ENCODE data around the gene YPEL1. TPM values are rescaled to one million over a fixed set of nuclear protein-coding genes. Genes with fewer than 3 reads are reported as not detected.
A peak's percentile ranks its signal among the peaks of the same experiment; 100 is the strongest.
"Not testable (repeated sequence)": the region's sequence is repeated elsewhere in the genome, so short reads cannot be mapped to it uniquely, and the experiment has no call there.

YPEL1 gene
- total RNA-seq, 2 experiments from 2014 or later, result 8.9 to 11.0 TPM

DNA sequence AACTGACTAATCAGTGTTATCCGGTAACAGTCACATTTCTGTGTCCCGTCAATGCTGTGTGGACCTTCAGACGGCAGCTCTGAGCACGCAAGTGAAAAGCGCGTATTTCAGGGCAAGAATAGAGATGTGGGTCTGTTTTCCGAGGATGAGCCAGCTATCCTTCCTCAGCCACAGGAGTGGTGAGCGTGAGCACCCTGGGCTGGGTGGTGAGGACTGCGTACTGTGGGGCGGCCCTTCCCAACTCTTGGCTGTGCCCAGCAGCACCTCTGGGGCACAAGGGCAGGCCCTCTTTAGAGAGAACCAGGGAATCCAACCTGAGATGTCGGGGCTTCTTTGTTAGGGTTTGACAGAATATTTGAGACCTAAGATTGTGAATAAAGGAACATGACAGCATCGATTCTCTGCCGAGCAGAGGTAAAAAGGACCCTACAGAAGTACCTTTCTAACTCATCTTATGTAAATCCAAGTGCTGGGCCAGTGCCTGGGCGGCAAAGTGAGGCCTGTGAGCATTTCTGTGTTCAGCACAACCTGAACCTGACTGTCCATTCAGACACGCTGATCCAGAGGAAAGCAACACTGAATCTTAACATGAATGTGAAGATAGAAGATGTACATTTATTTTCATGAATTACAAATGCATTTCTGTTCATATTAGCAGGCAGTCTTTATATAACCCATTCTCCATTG lies 26.5 kb upstream of the YPEL1 start:
- Mint-ChIP-seq H3K9me3 (no peaks in the 10 kb centered on the region), H3K4me3 (no peak overlapping the region), H3K27me3 (no peaks in the 10 kb centered on the region), H3K27ac (no peak overlapping the region), H3K36me3 (ENCODE audit: low read depth) (peaks cover 60% of the 10 kb centered on the region), H3K4me1 (peaks cover 57% of the 10 kb centered on the region)
- POLR2A ChIA-PET, result no interaction called here
- no peak for DNase-seq
- CTCF ChIA-PET, result interaction anchor here (0.7 to 1.8 kb wide), 4 partner anchors 26 to 100 kb away, joined by 3 to 5 read pairs (median 4); partner anchors contain the start of gene YPEL1

DNA sequence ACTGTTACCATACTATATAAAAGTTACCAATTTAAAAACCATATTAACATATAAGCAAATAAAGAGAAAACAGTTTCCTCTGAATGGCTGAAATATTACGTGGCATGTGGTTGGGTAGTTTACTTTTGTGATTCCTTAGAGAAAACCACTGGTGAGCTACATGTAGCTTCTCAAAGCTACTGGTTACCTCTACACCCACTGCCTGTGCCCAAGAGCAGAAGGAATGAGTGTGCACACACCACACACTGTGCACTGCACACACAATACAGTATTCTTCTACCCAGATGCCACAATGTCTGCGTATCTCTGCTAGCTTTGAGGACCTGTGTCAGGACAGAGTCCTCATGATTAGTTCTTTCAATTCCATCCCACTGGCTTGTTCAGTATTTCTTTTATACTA lies 25.5 kb upstream of the YPEL1 start:
- CTCF ChIA-PET, result interaction anchor here (1.1 to 1.5 kb wide), 3 partner anchors 10 to 101 kb away, joined by 3 to 6 read pairs (median 3); partner anchors contain the start of gene YPEL1

DNA sequence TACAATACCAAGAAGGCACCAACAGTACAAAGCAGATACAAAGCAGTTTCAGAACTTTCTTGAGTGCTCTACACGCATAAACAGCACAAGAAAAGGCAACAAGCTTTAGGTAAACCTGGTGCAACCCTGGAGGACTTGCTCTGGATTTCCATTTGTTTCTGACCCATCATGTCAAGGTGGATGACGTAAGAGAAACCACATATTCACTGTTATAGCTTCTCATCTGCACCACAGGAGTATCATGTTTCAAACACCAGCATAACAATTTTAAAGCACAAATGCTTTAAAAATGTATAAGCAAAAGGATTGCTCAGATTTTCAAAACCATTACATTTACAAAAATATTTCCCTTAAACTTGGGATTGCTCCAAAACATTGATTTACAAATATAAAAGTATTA lies 25.0 kb upstream of the YPEL1 start:
- DNase-seq, result no peak
- Mint-ChIP-seq H3K9me3 (no peaks in the 10 kb centered on the region), H3K4me1 (peaks cover 45% of the 10 kb centered on the region), H3K27ac (no peak overlapping the region), H3K4me3 (no peak overlapping the region), H3K27me3 (no peaks in the 10 kb centered on the region), H3K36me3 (ENCODE audit: low read depth) (peaks cover 51% of the 10 kb centered on the region)
- POLR2A ChIA-PET, result no interaction called here
- CTCF ChIA-PET, result interaction anchor here (1.1 to 1.5 kb wide), 2 partner anchors 10 to 101 kb away, joined by 3 to 6 read pairs; no protein-coding TSS in a partner anchor

More for the DNA sequence above, 25.5 kb upstream of the YPEL1 start:
- no peak overlapping the region for H3K4me3 Mint-ChIP-seq
- peaks cover 47% of the 10 kb centered on the region for H3K4me1 Mint-ChIP-seq
- peaks cover 53% of the 10 kb centered on the region for H3K36me3 Mint-ChIP-seq (ENCODE audit: low read depth)
- POLR2A ChIA-PET, result no interaction called here
- H3K27me3 Mint-ChIP-seq, result no peaks in the 10 kb centered on the region
- DNase-seq, result no peak
- H3K9me3 Mint-ChIP-seq, result no peaks in the 10 kb centered on the region
- H3K27ac Mint-ChIP-seq, result no peak overlapping the region

DNA sequence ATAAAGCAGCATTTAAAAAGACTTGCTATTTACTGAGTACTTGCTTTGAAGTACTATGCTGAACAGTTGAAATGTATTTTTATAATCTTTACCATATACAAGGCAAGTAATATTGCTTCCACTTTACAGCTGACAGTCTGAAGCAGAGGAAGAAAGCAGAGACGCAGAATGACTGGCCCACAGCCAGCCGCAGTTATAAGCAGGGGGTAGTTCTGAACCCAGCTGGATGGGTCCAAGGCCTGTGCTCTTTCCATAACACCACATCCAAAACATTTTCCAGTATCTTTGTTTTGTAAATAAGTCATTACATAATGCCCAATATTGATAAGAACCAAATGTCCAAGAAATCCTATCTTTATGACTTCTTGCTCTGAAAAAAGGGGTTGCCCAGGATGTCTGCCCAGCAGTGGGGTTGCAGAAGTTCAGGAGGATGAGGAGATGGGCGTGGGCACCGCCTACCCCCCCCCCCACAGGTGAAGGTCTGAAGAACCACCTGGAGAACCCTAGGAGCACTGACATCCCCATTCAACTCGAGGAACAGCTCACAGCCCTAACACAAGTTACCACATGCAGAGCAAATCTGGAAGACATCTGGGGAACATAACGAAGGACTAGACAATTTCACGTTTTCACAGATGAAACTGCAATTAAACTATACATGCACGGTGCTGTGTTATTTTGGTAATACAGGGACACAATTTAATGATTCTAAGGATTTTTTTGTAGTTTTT lies 24.2 kb upstream of the YPEL1 start:
- Mint-ChIP-seq H3K36me3 (ENCODE audit: low read depth) (peaks cover 45% of the 10 kb centered on the region), H3K27ac (no peak overlapping the region), H3K4me3 (no peak overlapping the region), H3K4me1 (peaks cover 38% of the 10 kb centered on the region), H3K9me3 (no peaks in the 10 kb centered on the region), H3K27me3 (no peaks in the 10 kb centered on the region)
- ChIA-PET CTCF (interaction anchor here (1.5 to 1.8 kb wide), 2 partner anchors 10 to 11 kb away, joined by 4 to 6 read pairs; no protein-coding TSS in a partner anchor), POLR2A (no interaction called here)
- DNase-seq, result no peak

DNA sequence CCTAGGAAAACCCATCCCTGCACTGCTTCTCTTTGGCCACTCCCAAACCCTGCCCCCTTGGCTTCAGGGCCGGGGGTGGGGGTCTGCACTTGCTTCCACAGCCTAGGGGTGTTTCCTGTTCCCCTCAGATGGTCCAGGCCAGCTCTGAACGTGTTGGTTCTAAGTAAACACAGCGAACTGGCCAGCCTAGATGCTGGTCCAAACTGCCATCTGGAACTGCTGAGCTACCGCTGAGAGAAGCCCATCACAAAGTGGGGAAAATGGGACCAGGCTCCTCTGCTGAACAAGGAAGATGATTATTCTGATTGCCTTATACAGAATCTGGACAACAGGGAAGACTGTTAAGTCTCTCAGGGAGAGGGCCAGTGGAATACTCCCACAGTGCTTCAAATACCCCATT lies 23.5 kb upstream of the YPEL1 start:
- Mint-ChIP-seq H3K4me1 (peaks cover 31% of the 10 kb centered on the region), H3K4me3 (no peak overlapping the region), H3K36me3 (ENCODE audit: low read depth) (peaks cover 38% of the 10 kb centered on the region), H3K9me3 (no peaks in the 10 kb centered on the region), H3K27ac (no peak overlapping the region), H3K27me3 (no peaks in the 10 kb centered on the region)
- ChIA-PET CTCF (interaction anchor here (1.8 kb wide), 1 partner anchor 11 kb away, joined by 4 read pairs; no protein-coding TSS in a partner anchor), POLR2A (no interaction called here)
- no peak for DNase-seq

DNA sequence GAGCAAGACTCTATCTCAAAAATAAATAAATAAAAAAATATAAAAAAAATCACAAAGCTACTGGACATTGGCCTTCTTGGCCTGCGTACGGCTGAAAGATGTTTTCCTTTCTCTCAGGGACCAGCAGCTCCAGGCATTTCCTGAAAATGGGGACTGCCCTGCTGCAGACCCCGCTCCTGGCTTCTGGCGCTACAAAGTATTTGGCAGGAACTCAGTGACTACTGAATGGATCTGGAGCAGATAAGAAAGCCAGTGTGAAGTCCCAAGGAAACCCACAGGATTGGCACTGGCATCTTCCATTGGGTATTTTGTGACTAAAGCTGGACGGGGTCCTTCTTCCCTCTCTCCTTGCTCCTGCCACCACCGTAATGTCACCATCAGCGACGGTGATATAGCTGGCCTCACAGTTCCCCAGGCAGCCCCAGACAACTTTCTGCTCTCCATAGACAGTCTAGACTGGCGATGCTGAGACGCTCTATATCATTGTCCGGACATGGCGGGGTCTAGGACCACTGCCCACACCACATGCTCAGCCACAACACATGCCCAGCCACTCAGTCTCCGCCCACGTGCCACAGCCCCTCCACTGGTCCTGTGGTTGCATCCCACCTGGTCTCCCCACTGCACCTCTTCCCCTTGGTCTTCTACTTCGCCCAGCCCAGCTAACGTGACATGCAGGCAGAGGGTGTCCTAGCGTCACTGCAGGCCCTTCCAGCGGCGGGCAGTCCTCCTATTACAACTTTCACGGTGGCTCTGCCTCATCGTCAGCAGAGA lies 22.7 kb upstream of the YPEL1 start:
- POLR2A ChIA-PET, result no interaction called here
- no peak overlapping the region for H3K27ac Mint-ChIP-seq

DNA sequence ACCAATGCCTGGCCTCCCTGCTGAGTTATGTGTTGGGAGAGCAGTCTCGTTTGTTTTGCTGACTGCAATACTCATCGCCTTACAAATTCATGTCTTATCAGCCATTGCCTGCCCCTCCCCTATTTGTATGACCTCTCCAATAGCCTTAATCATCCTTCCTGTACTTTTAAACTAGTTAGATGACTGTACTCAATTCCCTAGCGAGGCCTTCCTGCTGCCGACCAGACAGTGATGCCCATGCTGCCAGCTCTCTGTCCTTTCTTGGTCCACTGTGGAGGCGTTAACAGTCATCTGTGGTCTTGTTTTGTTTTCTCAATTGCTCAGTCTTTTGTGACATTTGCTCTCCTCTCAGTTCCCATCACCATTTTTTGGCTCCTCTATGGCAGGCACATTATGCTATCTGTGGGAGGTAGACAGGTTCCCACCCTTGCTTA lies 20.3 kb upstream of the YPEL1 start:
- ChIA-PET CTCF (no interaction called here), POLR2A (no interaction called here)
- no peak for DNase-seq
- no peaks in the 10 kb centered on the region for H3K27me3 Mint-ChIP-seq
- no peak overlapping the region for H3K4me3 Mint-ChIP-seq
- no peak overlapping the region for H3K27ac Mint-ChIP-seq
- no peaks in the 10 kb centered on the region for H3K9me3 Mint-ChIP-seq
- peaks cover 19% of the 10 kb centered on the region for H3K36me3 Mint-ChIP-seq (ENCODE audit: low read depth)
- peaks cover 2% of the 10 kb centered on the region for H3K4me1 Mint-ChIP-seq

More for the DNA sequence above, 22.7 kb upstream of the YPEL1 start:
- H3K36me3 Mint-ChIP-seq (ENCODE audit: low read depth), result peaks cover 31% of the 10 kb centered on the region
- no peak for DNase-seq
- no peak overlapping the region for H3K4me3 Mint-ChIP-seq
- H3K27me3 Mint-ChIP-seq, result no peaks in the 10 kb centered on the region
- CTCF ChIA-PET, result interaction anchor here (0.7 to 1.8 kb wide), 3 partner anchors 12 to 29 kb away, joined by 3 to 4 read pairs (median 4); no protein-coding TSS in a partner anchor
- no peaks in the 10 kb centered on the region for H3K9me3 Mint-ChIP-seq
- peaks cover 23% of the 10 kb centered on the region for H3K4me1 Mint-ChIP-seq

GRCh38 chr22:21754523-21754922 lies 18.9 kb upstream of the YPEL1 start:
- POLR2A ChIA-PET, result no interaction called here
- H3K36me3 Mint-ChIP-seq (ENCODE audit: low read depth), result peaks cover 19% of the 10 kb centered on the region
- H3K27me3 Mint-ChIP-seq, result no peaks in the 10 kb centered on the region
- no peak for DNase-seq
- CTCF ChIA-PET, result no interaction called here
- no peak overlapping the region for H3K4me3 Mint-ChIP-seq
- H3K9me3 Mint-ChIP-seq, result no peaks in the 10 kb centered on the region
- H3K4me1 Mint-ChIP-seq, result no peaks in the 10 kb centered on the region
- no peak overlapping the region for H3K27ac Mint-ChIP-seq

GRCh38 chr22:21753374-21754111 lies 17.9 kb upstream of the YPEL1 start:
- H3K4me3 Mint-ChIP-seq, result no peak overlapping the region
- ChIA-PET POLR2A (no interaction called here), CTCF (interaction anchor here (1.0 kb wide), 1 partner anchor 11 kb away, joined by 3 read pairs; no protein-coding TSS in a partner anchor)
- no peaks in the 10 kb centered on the region for H3K4me1 Mint-ChIP-seq
- H3K9me3 Mint-ChIP-seq, result no peaks in the 10 kb centered on the region
- H3K36me3 Mint-ChIP-seq (ENCODE audit: low read depth), result peaks cover 15% of the 10 kb centered on the region
- no peaks in the 10 kb centered on the region for H3K27me3 Mint-ChIP-seq
- DNase-seq, result no peak
- H3K27ac Mint-ChIP-seq, result no peak overlapping the region

DNA sequence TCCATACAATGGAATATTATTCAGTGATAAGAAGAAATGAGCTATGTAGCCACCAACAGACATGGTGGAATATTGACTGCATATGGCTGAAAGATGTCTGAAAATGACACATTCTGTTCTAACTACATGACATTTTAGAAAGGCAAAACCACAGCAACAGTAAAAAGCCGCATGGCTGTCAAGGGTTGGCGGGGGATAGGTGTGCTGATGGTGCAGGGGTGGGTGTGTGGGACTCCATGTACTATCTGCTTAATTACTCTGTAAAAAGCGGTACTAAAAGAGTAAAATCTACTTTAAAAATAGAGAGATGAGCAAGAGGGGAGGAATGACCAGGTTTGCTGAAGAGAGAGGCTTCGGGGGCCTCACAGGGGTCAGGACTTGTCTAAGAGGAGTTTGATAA lies 16.7 kb upstream of the YPEL1 start:
- Mint-ChIP-seq H3K4me3 (no peak overlapping the region), H3K4me1 (no peaks in the 10 kb centered on the region), H3K36me3 (ENCODE audit: low read depth) (peaks cover 5% of the 10 kb centered on the region), H3K27ac (peak overlapping the region; percentile 80), H3K9me3 (no peaks in the 10 kb centered on the region), H3K27me3 (no peaks in the 10 kb centered on the region)
- ChIA-PET CTCF (interaction anchor here (0.6 kb wide), 1 partner anchor 23 kb away, joined by 3 read pairs; no protein-coding TSS in a partner anchor), POLR2A (no interaction called here)
- no peak for DNase-seq

DNA sequence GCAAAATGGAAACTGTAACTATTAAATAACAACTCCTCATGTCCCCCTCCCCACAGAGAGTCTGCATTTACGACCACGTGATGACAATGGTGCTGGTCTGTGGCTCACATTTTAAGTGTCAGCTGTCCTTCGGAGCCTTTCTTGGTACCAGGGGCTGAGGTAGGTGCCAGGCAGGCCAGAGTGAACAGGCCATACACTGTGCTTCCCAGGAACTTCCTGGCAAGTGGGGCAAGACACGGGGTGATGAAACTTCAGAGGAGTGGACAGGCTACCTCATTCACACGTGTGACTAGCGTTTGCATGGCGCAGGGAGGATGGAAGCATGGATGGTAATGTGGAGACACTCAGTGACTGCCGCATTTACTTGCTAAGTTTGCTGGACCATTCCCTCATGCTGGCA lies 10.4 kb upstream of the YPEL1 start:
- Mint-ChIP-seq H3K27ac (no peak overlapping the region), H3K27me3 (no peaks in the 10 kb centered on the region), H3K4me3 (no peak overlapping the region), H3K4me1 (no peaks in the 10 kb centered on the region), H3K36me3 (ENCODE audit: low read depth) (no peaks in the 10 kb centered on the region), H3K9me3 (no peaks in the 10 kb centered on the region)
- ChIA-PET POLR2A (no interaction called here), CTCF (no interaction called here)
- DNase-seq, result no peak

DNA sequence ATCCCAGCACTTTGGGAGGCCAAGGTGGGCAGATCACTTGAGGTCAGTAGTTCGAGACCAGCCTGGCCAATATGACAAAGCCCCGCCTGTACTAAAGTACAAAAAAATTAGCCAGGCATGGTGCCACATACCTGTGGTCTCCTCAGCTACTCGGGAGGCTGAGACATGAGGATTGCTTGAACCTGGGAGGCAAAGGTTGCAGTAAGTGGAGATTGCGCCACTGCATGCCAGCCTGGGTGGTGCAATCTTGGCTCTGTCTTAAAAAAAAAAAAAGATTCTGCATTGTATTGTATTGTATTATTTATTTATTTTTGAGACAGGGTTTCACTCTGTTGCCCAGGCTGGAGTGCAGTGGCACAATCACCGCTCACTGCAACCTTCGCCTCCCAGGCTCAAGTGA lies 9.3 kb upstream of the YPEL1 start:
- POLR2A ChIA-PET, result not testable (repeated sequence)

More for the DNA sequence above, 9.3 kb upstream of the YPEL1 start:
- H3K27ac Mint-ChIP-seq; CTCF ChIA-PET; H3K27me3 Mint-ChIP-seq; H3K4me1 Mint-ChIP-seq; H3K36me3 Mint-ChIP-seq (ENCODE audit: low read depth); H3K4me3 Mint-ChIP-seq; H3K9me3 Mint-ChIP-seq; DNase-seq: not testable (repeated sequence)
